ENCODE results near the gene MYLK3.

GRCh38 chr16:46772463-46772862 lies 24.3 kb upstream of the MYLK3 start:
- TF ChIP-seq CTCF (IDR thresholded peaks at IDR 0.05), result no peak
- no peak for TF ChIP-seq POLR2A (IDR thresholded peaks at IDR 0.05)
